Hematopoietic multipotent progenitor cell treated with erythropoietin and hydrocortisone succinate and interleukin-3 and kit ligand, for 8 days (in vitro differentiated cells): ENCODE data around the gene MRPS15.

Experiments
- DNase-seq: peaks from one replicate; pipeline ENCODE4 v3.0.0-alpha.2; 2015

Gene MRPS15

GRCh38 chr1:36456391-36456928 lies 7.7 kb downstream of the MRPS15 start:
- no peak for DNase-seq

DNA sequence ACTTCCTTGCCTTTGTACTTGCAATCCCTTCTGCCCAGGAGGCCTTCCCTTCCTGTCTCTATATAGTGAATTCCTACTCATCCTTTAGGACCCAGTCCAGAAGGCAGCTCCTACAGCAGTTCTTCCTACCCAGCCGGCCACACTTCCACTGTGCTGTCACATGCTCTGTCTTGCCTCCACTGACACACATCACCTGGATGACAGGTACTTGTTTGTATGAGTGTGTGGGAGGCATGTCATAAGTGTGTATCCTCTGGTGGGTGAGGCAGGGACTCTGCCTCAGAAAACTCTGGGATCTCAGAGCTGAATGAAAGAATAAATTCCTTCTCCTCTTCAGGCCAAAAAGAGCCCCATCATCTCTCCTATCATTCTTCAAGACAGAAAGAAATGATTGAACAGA lies 8.8 kb downstream of the MRPS15 start:
- DNase-seq, result no peak

DNA sequence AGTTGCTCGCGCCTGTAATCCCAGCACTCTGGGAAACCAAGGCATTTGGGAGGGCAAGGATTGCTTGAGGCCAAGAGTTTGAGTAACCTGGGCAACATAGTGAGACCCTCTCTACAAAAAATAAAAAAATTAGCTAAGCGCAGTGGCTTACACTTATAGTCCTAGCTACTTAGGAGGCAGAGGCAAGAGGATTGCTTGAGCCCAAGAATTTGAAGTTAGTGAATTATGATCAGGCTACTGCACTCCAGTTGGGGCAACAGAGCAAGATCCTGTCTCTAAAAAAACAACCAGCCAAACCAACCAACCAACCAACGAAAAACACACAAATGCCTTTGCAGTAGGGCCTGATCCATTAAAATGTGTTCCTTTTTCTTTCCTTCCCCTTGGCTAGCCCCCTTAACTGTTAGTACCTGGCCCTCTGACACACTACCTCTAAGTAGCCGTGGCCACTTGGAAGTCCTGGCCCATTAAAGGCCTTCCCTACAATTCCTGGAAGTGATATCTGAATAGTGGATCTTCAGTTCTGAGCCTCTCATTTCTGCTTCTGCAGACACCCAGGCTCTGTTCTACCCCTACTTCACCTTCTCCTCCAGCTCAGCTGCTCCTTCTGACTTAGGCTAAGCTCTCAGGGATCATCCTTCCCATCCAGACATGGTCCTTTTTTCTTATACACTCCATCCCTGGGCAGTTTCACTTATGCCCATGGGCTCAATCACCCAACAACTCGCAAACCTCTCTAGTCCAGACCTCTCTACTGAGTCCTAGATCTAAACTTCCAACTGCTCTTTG lies 10.4 kb downstream of the MRPS15 start:
- no peak for DNase-seq

GRCh38 chr1:36453051-36453450 lies 11.1 kb downstream of the MRPS15 start:
- DNase-seq, result no peak

GRCh38 chr1:36450919-36451305 lies 13.3 kb downstream of the MRPS15 start:
- DNase-seq, result no peak

- DNase-seq, result peak; percentile 93
Observed at GRCh38 chr1:36450270-36450918, 13.8 kb downstream of the MRPS15 start, which contains the start of gene OSCP1. Gene OSCP1 (minus strand): TSS chr1:36450451. CDS start chr1:36450369, 82 bp downstream.

DNA sequence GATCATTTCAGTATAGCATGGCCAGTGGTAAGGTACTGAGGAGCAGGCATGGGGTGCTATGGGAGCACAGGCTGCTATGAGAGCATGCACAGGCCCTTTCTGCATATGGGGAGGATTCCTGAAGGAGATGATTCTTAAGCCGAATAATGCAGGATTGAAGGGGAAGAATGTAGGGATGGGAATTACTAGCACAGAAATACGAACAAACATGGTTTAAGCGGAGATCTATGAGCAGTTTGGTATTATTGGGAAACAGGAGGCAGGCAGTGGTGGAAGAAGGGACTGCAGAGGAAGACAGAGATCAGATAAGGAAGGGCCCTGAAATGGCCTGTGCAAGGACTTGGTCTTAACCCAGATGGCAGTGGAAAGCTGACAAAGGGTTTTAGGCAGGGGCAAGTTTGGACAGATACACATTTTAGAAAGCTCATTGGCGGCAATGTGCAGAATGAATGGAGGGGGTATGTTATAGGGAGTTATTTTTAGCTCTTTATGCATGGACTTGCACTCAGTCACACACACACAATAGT lies 15.6 kb downstream of the MRPS15 start:
- DNase-seq, result peak; percentile 55

DNA sequence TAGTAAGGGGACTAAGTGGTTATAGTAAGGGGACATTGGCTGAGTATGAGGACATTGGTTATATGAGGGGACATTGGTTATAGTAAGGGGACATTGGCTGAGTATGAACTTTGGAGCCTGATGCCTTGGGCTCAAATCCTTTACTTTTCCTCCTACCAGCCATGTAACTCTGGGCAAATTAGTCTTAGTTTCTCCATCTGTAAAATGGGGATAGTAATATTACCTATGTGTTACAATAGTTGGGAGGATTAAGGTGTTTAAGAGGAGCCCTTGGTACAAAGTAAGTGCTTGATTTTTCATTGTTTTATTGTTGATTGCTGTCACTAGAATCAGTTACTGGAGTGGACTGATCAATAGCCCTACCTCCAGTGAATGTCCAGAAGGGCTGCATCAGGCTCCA lies 16.7 kb downstream of the MRPS15 start:
- no peak for DNase-seq

- no peak for DNase-seq
Observed at GRCh38 chr1:36446746-36447145, 17.4 kb downstream of the MRPS15 start.

DNA sequence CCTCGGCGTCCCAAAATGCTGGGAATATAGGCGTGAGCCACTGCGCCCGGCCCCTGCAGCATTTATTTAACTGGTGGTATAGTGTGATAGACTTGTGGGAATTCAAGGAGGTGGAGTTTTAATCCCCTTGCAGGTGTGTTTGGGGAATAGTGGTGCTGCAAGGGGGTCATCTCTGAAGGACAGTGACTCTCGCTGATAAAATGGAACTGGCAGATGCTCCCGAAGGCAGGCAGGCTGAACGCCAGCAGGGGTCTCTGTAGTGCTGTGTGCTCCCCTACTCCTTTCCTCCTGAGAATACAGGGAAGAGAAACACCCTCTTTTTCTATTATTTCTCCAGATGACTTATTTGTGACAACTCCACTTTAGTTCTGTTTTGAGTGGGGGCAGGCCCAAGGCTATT lies 17.9 kb downstream of the MRPS15 start:
- peak; percentile 58 for DNase-seq

DNA sequence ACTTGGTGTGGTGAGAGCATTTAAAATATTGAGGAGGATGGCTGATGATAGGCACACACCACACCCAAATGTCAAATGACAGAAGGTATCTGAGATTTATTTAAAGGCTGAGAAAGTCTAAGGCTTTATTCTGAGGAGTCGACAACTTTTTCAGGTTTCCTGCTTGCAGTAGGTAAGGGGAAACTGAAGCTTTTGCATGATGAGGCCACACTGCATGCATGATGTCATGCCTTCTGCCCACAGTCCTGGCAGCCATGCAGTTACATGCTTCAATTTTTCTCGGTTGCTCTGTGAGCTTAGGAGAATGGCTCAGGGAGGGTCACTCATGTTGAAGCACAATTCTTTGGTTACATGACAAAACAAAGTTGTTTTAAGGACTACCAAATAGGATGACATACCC lies 20.9 kb downstream of the MRPS15 start:
- DNase-seq, result no peak

GRCh38 chr1:36442337-36442736 lies 21.8 kb downstream of the MRPS15 start:
- no peak for DNase-seq

DNA sequence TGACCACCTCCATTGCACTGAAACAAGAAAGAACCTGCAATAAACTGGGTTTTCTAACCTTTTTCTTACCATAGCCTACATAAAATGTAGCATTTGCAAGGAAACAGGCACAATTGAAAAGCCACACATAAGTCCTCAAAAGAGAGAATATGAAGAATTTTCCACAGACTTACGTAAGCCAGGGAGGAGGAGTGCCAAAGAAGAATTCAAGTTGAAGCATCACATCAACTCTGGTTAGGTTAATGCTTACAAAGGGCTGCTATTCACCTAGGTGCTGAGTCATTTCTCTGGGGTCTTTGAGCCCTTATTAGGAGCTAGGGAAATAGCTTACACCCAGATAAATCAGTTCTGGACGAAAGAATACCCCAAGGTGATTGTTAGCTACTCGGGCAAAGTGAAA lies 23.5 kb downstream of the MRPS15 start:
- no peak for DNase-seq

DNA sequence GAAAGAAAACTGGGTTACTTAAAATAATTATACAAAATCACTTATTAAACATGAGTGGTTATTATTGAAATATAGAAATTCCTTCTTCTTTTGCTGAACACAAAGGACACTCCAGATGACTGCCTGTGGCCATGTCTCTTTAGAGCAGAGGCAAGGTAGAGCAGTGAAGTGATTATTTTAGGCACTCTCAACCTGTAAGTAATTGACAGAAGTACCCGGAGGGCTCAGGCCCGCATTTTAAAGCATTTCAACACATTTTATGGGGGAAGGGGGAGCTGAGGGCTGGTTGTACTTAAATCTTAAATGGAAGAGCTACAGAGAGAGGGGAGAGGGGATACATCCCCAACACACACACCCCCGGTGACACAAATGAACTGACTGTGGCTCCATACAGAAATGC lies 24.1 kb downstream of the MRPS15 start:
- no peak for DNase-seq

- no peak for DNase-seq
Observed at GRCh38 chr1:36438715-36439114, 25.5 kb downstream of the MRPS15 start.

- no peak for DNase-seq
Observed at GRCh38 chr1:36436821-36437220, 27.4 kb downstream of the MRPS15 start.

- no peak for DNase-seq
Observed at GRCh38 chr1:36433102-36433501, 31.1 kb downstream of the MRPS15 start.

DNA sequence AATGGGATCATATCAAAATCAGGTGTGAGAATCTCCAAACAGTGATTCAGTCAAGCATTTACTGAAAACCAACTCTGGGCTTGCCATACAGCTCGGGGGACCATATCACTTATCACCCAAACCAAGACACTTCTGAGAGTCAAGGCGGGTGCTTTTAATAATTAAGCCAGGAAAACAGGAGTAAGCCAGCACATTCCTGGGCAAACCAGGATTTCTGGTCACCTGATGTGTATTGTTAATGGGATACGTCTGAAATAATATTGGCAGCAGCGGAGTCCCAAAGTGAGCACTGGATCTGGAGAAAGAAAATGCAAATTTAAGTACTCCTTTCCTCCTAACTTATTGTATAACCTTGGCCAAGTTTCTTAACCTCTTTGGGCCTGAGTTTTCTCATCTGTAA lies 31.6 kb downstream of the MRPS15 start:
- no peak for DNase-seq

DNA sequence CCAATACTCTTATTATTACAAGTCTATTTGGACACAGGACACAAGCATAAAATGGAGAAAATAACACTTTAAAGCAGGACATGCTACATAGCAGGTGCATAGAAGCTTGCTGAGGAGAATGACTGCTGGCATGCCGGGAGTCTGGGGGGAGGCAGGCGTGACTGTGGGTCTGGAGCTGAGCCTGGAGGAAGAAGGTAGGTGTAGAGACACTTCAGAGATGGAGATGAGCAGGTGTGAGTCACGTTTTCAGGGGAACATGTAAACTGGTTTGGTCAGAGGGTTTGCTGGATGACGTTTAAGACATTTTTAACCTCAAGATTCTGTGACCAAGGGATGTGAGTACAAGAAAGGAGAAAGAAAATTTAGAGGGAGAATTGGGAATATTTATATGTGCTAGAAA lies 38.4 kb downstream of the MRPS15 start:
- DNase-seq, result no peak

DNA sequence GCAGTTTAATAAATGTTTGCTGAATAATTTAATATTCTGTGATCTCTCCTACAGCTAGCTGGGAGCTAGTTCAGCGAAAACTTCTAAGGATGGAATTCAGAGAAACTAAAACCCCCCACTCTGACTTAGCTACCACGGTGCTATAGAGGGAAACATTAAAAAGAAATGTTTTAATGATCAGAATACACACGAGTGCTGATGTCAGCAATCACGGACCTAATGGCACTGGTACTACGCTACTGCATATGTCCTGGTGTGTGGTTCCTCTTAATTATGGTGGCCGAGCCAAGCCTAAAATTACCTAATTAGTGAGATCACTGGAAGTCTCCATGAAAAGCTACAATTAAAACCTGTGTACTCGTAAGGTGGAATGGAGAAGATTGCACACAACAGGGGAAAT lies 42.5 kb downstream of the MRPS15 start:
- DNase-seq, result no peak

- DNase-seq, result peak; percentile 83
Observed at GRCh38 chr1:36420836-36421317, 43.3 kb downstream of the MRPS15 start.

DNA sequence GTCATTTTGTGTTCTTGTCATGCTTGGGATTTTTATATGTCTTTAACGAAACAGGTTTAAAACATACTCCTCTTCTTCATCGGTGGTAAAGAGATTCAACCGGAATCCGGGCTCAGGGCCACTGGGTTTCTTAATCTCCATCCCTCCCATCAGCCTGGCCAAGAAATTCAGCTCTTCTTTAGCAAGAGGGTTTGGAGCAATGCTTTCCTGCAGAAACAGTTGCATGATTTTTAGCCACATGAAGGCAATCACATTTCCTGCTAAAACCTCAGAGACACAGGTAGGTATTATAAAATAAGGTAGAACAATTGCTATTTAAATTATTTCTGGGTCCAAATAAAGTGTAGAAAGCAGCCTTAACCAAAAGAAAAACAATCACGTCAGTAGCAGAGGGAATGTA lies 43.8 kb downstream of the MRPS15 start:
- no peak for DNase-seq

DNA sequence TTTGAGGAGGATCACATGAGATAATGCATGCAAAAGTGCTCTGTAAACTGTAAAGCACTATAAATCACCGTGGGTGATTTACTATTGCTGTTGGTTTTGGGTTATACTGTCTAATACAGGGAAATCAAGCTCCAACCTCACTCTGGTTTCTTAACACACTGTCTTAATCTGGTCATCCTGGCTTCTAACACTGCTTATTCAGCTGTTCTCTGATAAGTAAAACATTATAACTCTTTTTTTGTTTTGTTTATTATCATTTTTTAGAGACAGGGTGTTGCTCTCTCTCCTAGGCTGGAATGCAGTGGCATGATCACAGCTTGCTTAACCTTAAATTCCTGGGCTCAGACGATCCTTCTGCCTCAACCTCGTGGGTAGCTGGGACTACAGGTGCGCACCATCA lies 44.6 kb downstream of the MRPS15 start:
- DNase-seq, result no peak

GRCh38 chr1:36419140-36419539 lies 45.0 kb downstream of the MRPS15 start:
- no peak for DNase-seq
